GM13977 (cell line): ENCODE results near the gene GRAMD1A.
"Not testable (repeated sequence)": the region's sequence is repeated elsewhere in the genome, so short reads cannot be mapped to it uniquely, and the experiment has no call there.

Experiments
- DNase-seq: peaks from one replicate; pipeline ENCODE4 v3.0.0; 2012; ENCODE audit warnings: low spot score
- in situ Hi-C: fragments of 300-500 bp; cut with MboI; formaldehyde crosslinking; loops from one replicate; pipeline ENCODE4 v1.12.0; 2022; ENCODE audit warnings: low sequenced_read_pairs, low pct_unique_long_range_greater_than_20kb, mixed read lengths, inconsistent platforms; ENCODE audit not compliant: unreplicated experiment
- TF ChIP-seq, protein P1 (sequence below): IDR thresholded peaks from 2 replicates; pipeline ENCODE4 v1.5.1; 2012; ENCODE audit warnings: mild to moderate bottlenecking, control low read depth; ENCODE audit not compliant: insufficient read depth; ENCODE audit errors: extremely low read depth, missing control alignments

The GRAMD1A gene

GRCh38 chr19:35027851-35028599 lies 27.9 kb downstream of the GRAMD1A start:
- TF ChIP-seq, protein P1, sequence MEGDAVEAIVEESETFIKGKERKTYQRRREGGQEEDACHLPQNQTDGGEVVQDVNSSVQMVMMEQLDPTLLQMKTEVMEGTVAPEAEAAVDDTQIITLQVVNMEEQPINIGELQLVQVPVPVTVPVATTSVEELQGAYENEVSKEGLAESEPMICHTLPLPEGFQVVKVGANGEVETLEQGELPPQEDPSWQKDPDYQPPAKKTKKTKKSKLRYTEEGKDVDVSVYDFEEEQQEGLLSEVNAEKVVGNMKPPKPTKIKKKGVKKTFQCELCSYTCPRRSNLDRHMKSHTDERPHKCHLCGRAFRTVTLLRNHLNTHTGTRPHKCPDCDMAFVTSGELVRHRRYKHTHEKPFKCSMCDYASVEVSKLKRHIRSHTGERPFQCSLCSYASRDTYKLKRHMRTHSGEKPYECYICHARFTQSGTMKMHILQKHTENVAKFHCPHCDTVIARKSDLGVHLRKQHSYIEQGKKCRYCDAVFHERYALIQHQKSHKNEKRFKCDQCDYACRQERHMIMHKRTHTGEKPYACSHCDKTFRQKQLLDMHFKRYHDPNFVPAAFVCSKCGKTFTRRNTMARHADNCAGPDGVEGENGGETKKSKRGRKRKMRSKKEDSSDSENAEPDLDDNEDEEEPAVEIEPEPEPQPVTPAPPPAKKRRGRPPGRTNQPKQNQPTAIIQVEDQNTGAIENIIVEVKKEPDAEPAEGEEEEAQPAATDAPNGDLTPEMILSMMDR = no peak

GRCh38 chr19:35028600-35028885 lies 28.4 kb downstream of the GRAMD1A start:
- in situ Hi-C loops, DNase-seq: not testable (repeated sequence)

More at GRCh38 chr19:35027851-35028599, 27.9 kb downstream of the GRAMD1A start:
- no peak for DNase-seq
- in situ Hi-C loops = no loop called here

DNA sequence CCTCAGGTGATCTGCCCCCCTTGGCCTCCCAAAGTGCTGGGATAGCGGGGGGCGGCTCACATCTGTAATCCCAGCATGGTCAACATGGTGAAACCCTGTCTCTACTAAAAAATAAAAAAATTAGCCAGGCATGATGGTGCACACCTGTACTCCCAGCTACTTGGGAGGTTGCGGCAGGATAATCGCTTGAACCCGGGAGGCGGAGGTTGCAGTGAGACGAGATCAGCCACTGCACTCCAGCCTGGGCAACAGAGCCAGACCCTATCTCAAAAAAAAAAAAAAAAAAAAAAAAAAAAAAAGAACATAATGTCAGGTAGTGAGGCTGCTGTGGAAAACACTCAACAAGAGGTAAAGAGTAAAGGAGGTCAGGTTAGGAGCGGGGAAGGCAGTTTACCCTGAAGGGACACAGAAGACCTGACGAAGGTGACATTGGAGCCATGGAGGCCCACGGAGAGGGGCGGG lies 29.2 kb downstream of the GRAMD1A start:
- DNase-seq, in situ Hi-C loops: not testable (repeated sequence)

GRCh38 chr19:35029737-35030256 lies 29.7 kb downstream of the GRAMD1A start:
- in situ Hi-C loops = no loop called here
- peak; percentile 60 for DNase-seq
- TF ChIP-seq, protein P1 = no peak

GRCh38 chr19:35030257-35031071 lies 30.3 kb downstream of the GRAMD1A start, which contains the start of gene SCN1B:
TSS of gene SCN1B (plus strand) at chr19:35030470. CDS start at chr19:35030821, 351 bp downstream.
- in situ Hi-C loops = no loop called here
- DNase-seq = peak; percentile 78
- TF ChIP-seq, protein P1 = no peak

DNA sequence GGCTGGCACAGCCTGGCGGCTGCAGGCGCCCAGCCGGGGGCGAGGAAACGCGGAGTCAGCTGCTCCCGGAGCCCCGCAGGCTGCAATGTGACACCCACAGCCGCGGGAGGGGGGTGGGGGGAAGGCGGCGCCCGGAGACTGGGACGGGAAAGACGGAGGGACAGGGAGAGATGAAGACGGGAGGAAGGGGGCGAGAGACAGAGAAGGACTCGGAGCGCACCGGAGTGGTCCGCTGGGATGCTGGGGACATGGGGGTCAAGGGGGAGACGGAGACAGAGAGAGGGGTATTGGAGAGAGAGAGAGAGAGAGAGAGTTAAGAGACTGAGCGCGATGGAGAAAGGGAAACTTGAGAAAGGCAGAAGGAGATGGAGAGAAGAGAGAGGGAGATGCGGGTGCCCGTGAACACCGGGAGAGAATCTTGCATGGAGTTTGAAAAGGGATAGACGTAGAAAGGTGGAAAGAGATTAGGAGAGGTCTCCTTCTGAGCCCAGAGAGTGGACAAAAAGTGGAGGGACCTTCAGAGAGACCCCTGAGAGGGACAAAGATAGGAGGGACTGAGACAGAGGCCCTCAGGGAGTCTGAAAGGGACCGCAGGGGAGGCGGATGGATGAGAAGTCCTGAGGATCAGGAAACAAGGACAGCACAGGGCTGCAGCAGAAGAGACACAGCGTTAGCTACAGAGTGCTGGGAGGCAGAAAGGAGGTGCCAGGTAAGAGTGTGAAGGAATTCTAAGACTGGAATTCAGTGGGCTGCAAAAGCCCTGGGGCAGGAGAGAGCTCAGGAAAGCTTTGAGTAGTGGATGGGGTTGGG lies 31.2 kb downstream of the GRAMD1A start:
- DNase-seq = no peak
- TF ChIP-seq, protein P1 = no peak
- in situ Hi-C loops = no loop called here

DNA sequence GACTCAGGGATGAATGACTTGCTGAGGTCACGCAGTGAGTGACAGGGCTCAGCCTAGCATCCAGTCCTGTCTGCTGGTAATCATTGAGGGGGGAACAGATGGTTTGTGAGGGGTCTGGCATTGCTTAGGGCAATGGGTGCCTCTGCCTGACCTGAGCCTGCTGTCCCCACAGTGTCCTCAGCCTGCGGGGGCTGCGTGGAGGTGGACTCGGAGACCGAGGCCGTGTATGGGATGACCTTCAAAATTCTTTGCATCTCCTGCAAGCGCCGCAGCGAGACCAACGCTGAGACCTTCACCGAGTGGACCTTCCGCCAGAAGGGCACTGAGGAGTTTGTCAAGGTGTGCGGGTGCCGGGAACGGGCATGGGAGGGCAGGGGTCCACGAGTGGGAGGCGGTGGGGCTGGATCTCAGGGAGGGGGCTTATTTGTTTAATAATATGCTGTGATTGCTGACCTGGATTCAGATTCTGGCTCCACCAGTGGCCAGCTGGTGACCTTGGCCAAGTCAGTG lies 32.3 kb downstream of the GRAMD1A start:
- no peak for DNase-seq
- TF ChIP-seq, protein P1 = no peak
- in situ Hi-C loops = no loop called here
